GM19239 (cell line): ENCODE data around the gene ETFB.
"Not testable (repeated sequence)": the region's sequence is repeated elsewhere in the genome, so short reads cannot be mapped to it uniquely, and the experiment has no call there.

Experiments
- DNase-seq: peaks from one replicate; pipeline ENCODE4 v3.0.0; 2011; ENCODE audit warnings: low spot score; ENCODE audit not compliant: insufficient read length
- FAIRE-seq: peaks from 2 replicates; lab custom pipeline; 2011; peaks lifted over from hg19 to GRCh38; lab: Jason Lieb, UNC

The ETFB gene

DNA sequence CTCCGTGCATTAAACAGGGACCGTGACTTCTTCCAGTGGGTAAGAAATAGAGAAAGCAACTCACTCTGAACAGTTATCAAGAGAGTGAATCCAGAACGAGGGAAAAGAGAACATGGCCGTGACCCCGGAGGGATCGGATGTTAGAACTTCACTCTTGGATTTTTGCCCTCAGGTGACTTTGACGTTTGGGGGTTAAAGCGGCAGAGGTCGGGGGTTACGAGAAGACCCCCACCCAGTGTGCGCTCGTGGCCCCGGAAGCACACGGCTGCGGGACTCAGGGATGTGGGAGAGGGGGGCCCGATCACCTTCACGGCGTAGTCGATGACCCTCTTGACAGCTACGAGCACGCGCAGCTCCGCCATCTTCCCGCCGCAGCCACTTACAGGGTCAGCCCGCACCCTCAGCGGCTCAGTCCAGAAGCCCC, at the start of gene ETFB:
Gene ETFB, minus strand, starts transcription at position 424 of the 424 bp plus-strand sequence. Its CDS starts 62 bp downstream, at position 362.
- DNase-seq (no peak), FAIRE-seq (no peak)

DNA sequence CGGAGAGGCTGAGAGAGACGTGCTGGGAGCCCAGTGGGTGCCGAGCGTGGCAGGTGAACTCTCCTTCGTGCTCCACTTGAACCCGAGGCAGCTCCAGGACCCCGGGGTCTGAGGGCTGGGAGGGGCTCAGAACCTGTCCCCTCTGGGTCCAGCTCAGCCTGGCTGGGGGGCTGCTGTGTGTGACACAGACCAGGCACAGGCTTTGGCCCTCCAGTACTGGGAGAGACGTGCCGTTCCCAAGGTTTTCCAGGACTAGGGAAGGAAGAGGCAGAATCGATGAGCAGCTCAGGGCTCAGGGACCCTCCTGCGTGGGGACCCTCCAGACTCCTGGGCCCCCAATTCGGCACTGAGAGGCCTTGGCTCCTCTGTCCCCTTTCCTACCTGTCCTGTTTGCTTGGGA, 49.0 kb upstream of the ETFB start:
- FAIRE-seq = no peak
- no peak for DNase-seq

DNA sequence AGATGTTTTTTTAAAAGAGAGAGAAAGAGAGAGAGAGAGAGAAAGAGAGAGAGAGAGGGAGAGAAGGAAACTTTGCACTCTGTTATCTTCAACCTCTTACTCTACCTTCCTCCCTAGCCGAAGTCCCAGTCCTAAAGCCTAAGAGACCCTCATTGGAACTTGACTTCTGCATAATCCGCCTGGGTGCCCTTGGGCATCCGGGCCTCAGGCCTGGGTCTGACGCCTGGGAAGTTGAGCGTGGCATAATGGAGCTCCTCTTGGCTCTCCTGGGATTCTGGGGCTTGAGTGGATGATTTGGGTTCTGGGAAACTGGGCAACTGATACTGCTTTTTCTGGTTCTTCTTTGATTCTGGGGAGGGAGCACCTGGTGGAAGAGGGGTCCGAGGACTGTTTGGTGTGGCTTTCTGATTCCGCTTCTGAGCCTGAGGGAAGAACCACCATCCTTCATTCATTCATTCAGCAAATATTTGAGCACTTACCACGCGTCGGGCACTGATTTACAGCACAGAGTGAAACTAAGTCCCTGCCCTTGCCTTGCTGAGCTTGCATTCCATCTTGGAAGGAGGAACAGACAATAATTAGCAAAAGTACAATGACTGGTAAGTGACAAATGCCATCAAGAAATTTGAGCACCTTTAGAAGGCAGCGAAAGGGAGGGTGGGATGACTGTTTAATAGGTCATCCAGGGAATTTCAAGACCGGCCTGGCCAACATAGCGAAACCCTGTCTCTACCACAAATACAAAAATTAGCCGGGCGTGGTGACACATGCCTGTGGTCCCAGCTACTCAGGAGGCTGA, 45.0 kb upstream of the ETFB start:
- no peak for FAIRE-seq
- DNase-seq = no peak

- no peak for FAIRE-seq
Measured at GRCh38 chr19:51407511-51408131, 41.4 kb upstream of the ETFB start.

DNA sequence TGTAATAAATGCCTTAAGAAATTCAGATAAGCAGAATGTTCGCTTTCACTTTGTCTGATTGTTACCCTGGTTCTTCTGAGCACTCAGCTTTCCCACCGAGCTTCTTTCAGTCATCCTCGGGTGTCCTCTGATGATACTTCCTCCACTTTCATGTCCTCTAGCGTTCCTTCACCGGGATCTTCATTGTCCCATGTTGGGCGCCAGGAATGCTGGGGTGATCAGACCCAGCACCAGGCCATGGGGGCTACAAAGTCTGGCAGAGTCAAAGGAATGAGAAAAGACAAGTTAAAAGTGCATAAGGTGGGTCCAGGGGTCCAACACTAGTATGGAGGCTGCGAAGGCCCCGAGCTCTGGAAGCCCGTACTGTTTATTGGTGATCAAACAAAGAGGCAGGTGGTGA, 35.9 kb upstream of the ETFB start:
- DNase-seq = no peak
- FAIRE-seq = no peak

More at GRCh38 chr19:51407511-51408131, 41.4 kb upstream of the ETFB start:
- peak; percentile 28 for DNase-seq

DNA sequence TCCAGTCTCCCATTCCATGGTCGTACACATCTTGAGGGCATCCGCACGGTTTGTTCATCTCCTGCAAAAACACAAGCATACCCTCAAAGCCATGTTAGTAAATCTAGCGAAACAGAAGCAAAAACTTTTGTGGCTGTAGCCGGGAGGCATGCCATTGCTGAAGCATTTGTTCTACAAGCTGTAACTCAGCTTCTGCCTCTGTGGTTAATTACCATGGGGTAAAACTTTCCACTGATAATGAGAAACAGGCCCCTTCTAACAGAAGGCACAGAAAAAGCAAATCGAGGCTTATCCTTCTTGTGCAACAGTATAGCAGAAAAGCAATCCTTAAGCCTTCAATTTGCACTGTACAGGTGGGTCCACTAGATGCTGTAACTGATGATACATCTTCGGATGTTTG, 33.7 kb upstream of the ETFB start:
- DNase-seq, FAIRE-seq: not testable (repeated sequence)

GRCh38 chr19:51399231-51399630, 33.0 kb upstream of the ETFB start:
- FAIRE-seq = no peak
- no peak for DNase-seq

DNA sequence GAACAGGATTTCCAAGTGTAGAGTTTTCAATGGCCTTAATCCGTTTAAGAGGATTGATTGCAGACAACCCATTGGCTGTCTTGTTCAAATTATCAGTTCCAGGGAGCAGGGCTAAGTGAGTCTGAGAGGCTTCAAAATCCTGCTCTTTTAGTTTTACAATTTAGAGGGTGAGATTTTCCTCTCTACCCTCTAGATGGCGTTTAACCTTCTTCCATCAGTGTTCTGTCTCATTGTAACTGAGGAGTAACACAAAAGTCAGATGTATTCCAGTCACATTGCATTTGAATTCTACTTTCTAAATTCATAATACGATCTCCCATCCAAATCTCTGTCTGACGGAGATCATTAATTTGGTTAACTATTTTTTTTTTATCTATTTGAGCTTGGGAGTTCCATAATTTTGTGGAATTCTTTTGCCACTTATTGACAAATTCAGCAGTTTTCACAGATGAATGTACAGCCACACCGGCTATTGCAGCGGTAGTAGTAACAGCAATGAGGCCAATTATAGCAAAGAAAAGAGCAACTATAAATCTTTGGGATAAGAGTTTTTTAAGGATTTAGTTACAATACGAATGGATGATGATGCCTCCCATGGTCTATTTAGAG, 32.0 kb upstream of the ETFB start:
- FAIRE-seq (no peak), DNase-seq (no peak)

DNA sequence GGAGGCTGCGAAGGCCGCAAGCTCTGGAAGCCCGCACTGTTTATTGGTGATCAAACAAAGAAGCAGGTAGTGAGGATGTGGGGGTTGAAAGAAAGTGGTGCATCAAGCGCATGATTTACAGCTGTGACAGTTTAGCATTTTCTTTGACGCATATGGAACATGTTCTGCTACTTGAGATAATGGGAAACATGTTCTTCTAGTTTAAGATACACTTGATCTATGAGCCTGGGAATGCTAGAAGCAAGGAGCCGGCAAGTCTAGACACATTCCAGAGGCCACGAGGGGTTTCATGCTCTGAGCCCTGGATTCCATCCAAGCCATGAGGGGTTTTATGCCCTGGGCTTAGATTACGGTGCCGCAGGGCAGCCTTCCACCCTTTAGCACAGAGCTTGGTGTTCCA, 31.3 kb upstream of the ETFB start:
- not testable (repeated sequence) for FAIRE-seq, DNase-seq

DNA sequence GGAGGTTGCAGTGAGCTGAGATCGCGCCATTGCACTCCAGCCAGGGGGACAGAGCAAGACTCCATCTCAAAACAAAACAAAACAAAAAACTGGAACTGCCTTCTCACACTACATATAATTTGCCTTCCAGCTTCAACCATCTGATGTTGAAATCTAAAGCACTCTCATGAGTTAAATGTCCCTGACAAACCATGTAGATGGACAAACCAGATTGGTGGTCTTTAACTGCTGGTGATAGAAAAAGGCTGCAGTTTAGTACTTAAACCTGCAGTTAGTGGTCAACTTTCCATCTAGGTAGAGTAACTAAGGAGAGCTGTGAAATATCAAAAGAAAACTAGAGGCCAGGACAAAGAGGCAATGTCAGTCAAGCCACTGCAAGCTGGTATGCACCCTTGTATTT, 30.0 kb upstream of the ETFB start:
- DNase-seq (no peak), FAIRE-seq (no peak)

DNA sequence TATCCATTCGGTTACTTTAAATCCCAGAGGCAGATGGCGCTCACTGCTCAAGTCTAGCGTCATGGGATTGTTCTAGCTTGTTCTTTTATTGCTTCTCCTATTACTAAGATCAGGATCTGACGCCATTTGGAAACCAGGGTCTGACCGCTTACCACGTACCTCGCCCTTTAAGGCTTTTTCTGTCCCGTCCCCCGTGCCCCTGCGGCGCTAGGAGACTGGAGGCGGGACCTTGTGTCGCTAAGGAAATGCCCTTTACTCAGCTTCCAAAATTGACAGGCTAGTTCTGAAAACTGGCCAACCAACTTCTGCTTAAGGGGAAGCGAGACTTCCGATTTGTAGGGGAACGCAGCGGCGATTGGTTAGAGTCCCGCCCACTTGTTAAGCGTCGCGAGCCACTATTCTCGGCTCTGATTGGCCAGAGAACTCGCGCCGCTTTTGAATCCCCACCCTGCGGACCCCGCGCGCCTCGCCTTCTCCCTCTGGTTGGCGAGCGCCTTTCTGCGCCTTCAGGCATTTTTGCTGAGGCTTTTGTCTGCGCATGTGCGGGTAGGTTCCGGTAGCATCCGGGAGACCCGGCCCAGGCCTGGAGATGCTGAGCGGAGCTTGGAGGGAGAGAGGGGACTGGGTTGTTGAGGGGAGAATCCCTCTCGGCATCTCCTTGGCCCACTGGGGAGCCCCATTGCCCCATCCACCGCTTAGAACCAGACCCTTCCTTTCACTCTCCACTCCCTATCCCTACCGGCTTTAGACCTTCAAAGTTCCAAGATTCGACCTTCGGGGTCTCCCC, 28.1 kb upstream of the ETFB start:
- FAIRE-seq = peak; percentile 97
- DNase-seq = peak; percentile 90

- no peak for DNase-seq
- no peak for FAIRE-seq
Measured at GRCh38 chr19:51392701-51393100, 26.5 kb upstream of the ETFB start.

DNA sequence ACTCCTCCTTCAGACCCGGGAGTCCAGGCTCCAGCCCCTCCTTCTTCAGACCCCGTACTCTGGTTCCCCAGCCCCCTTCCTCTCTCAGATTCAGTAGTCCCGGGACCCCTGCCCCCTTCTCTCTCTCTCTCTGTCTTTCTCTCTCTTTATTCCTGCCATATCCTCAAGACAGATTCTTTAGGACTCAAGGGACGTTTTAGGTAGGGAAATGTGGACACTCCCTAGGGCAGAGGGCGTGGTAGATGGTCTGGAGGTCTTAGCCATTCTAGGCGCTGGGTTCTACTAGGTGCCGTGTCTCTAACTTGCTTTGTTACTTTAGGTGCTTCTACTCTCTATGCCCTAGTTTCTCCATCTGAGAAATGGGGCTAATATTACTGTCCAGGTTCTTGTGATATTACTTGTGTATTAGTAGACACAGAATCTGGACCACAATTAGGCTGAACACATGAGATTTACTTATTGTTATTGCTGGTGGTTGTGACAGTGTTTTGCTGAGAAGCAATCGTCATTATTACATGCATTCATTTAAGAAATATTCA, 25.0 kb upstream of the ETFB start:
- DNase-seq (no peak), FAIRE-seq (no peak)

DNA sequence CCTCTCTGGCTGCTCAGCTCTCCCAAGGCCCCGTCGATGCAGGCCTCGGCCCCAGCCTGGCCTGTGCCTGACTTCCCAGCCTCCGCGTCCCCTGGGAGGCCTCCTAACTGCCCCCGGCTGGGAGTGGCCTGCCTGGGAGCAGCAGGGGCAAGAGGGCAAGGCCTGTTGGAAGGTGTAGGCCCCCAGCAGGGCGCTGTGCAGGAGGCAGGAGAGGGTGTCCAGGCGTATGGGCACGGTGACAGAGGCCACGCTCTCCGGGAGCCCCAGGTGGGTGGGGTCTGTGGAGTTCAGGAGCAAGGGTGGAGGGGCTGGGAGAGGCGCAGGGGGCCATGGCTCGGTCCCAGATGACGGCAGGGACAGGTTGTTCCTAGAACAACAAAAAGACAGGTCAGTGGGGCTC, 23.0 kb upstream of the ETFB start:
- DNase-seq (no peak), FAIRE-seq (no peak)

GRCh38 chr19:51387924-51388389, 21.8 kb upstream of the ETFB start, which contains the start of gene LIM2:
Gene LIM2, minus strand, starts transcription at chr19:51387974. Its CDS starts 531 bp downstream, at chr19:51387443.
- no peak for FAIRE-seq

DNA sequence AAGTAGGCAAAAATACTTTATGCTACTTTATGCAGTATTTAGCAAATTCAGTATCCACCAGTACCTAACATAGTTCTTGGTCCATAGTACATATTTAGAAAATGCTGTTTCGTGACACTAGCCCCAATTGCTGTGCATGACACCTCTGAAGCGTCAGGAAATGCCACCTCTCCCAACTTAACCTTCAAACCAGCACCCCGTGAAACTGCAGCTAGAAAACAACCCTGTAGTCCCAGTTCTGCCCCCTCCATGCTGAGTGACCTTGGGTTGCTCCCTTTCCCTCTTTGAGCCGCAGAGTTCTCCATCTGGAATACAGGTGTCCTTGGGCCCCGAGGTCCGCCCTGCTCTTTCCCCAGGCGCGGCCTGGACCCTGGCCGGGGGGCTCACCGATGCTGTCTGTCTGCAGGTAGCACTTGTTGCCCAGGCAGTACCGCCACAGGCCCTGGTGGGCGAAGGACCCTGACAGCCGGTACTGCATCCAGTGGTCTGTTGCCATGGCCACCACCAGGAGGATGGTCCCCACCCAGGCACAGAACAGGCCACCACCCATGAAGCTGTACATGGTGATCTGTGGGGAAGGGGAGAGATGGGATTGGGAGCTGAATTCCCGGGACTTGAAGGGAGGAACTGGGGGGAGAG, 20.8 kb upstream of the ETFB start:
- FAIRE-seq (no peak), DNase-seq (no peak)

More at GRCh38 chr19:51387924-51388389, 21.8 kb upstream of the ETFB start, which contains the start of gene LIM2:
- DNase-seq = no peak

GRCh38 chr19:51382004-51382403, 15.8 kb upstream of the ETFB start:
- FAIRE-seq (no peak), DNase-seq (no peak)

GRCh38 chr19:51380379-51380778, 14.2 kb upstream of the ETFB start:
- DNase-seq (no peak), FAIRE-seq (no peak)

DNA sequence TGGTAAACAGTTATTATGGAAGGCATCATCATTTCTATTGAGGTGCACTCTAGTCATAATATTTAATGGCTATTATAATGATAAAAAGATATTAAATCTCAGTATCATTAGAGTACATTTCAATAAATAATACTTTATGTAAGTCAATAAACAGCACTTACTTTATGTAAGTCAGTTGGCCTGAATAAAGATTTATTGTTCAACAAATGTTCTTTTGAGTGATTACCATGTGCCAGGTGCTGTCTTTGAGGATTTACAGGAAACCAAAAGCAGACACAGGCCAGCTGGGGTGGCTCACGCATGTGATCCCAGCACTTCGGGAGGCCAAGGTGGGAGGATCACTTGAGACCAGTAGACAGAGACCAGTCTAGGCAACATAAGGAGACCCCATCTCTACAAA, 11.2 kb upstream of the ETFB start:
- DNase-seq (no peak), FAIRE-seq (no peak)
